ENCODE data around the gene CCBE1.

Gene CCBE1

DNA sequence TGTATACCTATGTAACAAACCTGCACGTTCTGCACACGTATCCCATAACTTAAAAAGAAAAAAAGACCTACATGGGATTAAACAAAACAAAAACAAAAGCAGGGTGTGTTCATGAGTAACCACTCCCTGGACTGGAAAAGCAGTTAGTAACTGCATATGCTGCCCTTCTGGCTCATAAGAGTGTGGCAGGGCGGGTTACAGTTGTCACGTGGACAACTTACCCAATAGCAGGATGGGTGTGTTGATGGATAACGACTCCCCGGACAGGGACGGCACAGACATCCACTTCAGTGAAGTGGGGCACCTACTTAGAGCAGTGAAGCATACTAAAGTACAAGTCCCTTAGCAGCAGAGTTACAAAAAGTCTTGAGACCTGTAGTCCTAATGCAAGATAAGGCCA lies 136.7 kb downstream of the CCBE1 start:
- CTCF ChIA-PET, result interaction anchor here (1.4 kb wide), 1 partner anchor 11 kb away, joined by 4 read pairs; no protein-coding TSS in a partner anchor
- POLR2A ChIA-PET, result no interaction called here
- TF ChIP-seq, protein P1, sequence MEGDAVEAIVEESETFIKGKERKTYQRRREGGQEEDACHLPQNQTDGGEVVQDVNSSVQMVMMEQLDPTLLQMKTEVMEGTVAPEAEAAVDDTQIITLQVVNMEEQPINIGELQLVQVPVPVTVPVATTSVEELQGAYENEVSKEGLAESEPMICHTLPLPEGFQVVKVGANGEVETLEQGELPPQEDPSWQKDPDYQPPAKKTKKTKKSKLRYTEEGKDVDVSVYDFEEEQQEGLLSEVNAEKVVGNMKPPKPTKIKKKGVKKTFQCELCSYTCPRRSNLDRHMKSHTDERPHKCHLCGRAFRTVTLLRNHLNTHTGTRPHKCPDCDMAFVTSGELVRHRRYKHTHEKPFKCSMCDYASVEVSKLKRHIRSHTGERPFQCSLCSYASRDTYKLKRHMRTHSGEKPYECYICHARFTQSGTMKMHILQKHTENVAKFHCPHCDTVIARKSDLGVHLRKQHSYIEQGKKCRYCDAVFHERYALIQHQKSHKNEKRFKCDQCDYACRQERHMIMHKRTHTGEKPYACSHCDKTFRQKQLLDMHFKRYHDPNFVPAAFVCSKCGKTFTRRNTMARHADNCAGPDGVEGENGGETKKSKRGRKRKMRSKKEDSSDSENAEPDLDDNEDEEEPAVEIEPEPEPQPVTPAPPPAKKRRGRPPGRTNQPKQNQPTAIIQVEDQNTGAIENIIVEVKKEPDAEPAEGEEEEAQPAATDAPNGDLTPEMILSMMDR (IDR thresholded peaks at IDR 0.05; ENCODE audit: control extremely low read depth, extremely low read depth, low read depth, missing control alignments), result no peak

DNA sequence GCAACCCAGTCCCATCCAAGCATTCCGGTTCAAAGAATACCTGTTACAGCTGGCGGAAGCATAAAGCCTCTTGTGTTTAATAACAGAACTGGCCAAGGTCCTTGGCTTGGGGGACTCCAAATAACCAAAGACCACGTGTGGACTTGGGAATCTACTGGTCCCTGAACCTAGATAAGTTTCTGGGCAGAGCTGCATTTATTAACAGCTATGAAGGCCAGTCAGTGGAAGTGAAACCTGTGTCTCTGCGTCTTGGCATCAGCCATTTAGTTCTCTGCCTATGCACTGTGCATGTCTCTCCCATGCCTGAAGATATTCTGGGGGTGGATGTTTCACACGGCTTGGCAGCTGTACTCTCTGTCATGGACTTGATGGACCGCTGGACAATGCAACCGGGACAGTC lies 137.7 kb downstream of the CCBE1 start:
- DNase-seq (ENCODE audit: extremely low spot score), result no peak
- CTCF ChIA-PET, result interaction anchor here (1.0 kb wide), 1 partner anchor 10 kb away, joined by 3 read pairs; no protein-coding TSS in a partner anchor
- POLR2A ChIA-PET, result no interaction called here
- TF ChIP-seq, protein P1 (IDR thresholded peaks at IDR 0.05; ENCODE audit: control extremely low read depth, extremely low read depth, low read depth, missing control alignments), result no peak

More for the DNA sequence above, 136.7 kb downstream of the CCBE1 start:
- no peak for DNase-seq (ENCODE audit: extremely low spot score)

DNA sequence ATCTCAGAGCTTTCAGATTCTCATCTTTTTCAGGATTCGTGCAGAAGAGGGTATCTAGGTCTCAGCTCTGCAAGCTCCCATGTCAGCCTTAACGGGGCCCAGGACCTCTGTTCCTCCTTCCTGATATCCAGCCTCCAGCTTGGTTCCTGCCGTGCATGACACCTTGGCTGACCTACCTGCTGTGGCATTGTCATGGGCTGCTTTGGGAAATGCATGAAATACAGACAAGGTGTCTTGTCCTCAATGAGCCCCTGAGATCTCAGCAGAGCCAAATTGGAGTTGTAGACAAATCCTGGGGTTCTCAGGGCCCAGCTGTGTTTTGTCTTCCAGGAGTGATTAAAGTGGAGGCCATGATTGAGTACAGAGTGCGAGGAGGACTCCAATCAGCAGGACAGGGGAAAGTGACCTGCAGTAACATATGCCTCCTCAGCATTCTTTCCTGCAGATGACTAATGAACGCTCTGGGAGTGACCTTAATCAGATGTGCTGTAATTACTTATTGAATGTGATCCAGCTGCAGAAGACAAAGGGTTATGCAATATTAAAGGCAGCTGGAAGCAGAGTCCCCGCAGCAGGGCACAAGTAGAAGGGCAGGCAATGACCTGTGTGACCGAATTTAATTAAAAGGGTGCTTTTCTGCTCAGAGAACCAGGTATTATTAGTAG lies 141.1 kb downstream of the CCBE1 start:
- ChIA-PET POLR2A (no interaction called here), CTCF (interaction anchor here (0.8 to 1.3 kb wide), 2 partner anchors 10 to 141 kb away, joined by 3 read pairs; partner anchors contain the start of gene CCBE1)
- no peak for DNase-seq (ENCODE audit: extremely low spot score)
- TF ChIP-seq, protein P1 (IDR thresholded peaks at IDR 0.05; ENCODE audit: control extremely low read depth, extremely low read depth, low read depth, missing control alignments), result no peak

DNA sequence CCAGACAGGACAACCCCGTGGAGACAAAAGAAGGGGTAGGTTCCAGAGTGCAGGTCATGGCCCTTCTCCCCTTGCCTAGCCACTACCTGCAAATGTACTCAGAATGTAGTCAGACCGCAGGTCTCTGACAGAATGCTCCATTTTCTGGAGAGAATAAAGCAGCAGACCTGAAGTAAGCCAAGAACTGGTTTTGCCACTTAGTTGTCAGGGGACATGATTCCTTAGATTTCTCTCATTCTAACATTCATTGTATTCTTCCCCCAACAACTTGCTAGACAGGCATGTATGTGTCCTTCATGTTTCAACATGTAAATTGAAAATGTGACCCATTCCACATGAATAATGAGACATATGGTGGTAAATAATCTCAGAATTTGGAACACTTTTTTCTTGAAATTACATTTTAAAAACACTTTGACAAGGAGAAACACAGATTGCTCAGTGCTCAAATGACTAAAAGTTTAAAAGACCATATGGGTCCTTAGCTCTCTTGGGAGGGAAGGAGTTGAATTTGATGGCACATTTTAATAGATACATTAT lies 142.4 kb downstream of the CCBE1 start:
- no peak for DNase-seq (ENCODE audit: extremely low spot score)
- TF ChIP-seq, protein P1 (IDR thresholded peaks at IDR 0.05; ENCODE audit: control extremely low read depth, extremely low read depth, low read depth, missing control alignments), result no peak
- ChIA-PET CTCF (no interaction called here), POLR2A (no interaction called here)

DNA sequence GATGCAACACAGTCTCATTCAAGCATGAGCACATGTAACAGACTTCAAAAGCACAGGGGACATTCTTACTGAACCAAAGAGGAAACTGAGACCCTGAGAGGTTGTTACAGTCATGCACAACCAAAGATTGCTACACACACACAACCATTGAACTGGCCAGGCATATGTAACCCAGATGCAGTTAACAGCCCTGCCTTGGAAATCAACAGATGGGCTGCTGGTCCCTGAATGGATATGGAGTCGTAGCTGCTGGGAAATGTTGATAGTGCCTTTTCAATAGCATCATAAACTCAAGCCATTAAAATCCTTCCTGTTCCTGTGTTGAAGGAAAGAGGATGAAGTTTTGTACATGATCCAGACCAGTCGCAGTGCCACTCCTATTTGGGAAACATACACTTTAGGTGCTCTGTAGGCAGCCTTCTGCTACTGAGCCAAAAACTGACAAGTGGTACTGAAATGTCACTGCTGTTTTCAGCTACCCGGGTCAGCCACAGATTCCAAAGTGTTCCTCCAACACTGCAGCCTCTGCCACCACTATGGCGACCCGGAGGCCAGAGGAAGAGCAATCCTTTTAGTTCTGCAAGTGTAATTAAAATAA lies 143.9 kb downstream of the CCBE1 start:
- TF ChIP-seq, protein P1 (IDR thresholded peaks at IDR 0.05; ENCODE audit: control extremely low read depth, extremely low read depth, low read depth, missing control alignments), result no peak
- DNase-seq (ENCODE audit: extremely low spot score), result no peak
- POLR2A ChIA-PET, result no interaction called here
- CTCF ChIA-PET, result no interaction called here

DNA sequence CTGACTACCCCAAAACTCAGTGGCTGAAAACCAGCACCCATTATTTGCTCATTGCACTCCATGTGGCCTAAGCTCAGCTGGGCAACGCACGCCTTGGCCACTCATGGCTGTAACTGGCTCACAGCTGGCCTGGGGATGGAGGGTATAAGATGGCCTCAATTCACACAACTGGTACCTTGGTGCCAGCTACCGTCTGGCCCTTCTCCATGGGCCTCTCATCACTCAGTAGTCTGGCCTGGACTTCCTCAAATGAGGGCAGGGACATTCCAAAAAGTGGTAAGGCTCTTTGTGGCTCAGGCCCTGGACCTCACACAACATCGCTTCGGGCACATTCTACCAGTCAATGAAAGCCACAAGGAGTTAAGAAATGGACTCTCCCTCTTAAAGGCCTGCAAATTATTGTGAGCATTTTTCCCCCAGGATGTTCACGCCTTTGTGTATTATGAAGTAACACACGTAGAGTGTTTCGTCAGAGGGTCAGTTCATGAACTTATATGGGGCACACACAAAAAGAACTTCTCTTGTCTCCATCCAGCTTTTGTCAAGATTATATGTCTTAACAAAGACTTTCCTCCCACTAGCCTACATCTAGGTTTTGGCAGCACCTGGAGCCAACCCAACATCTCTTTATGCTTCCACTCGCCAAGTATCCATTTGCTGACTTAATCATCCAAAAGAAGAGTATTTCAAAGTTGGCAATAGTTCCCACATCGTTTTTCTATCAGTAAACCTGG lies 145.2 kb downstream of the CCBE1 start:
- TF ChIP-seq, protein P1 (IDR thresholded peaks at IDR 0.05; ENCODE audit: control extremely low read depth, extremely low read depth, low read depth, missing control alignments), result no peak
- CTCF ChIA-PET, result interaction anchor here (0.9 kb wide), 1 partner anchor 10 kb away, joined by 3 read pairs; no protein-coding TSS in a partner anchor
- no peak for DNase-seq (ENCODE audit: extremely low spot score)
- POLR2A ChIA-PET, result no interaction called here

Data from GM10248 (cell line).